Progenitor cell of endocrine pancreas (in vitro differentiated cells): Measurements from ENCODE around the gene IGLL1. TPM values are rescaled to one million over a fixed set of nuclear protein-coding genes. Genes with fewer than 3 reads are reported as not detected.
"Not testable (repeated sequence)": the region's sequence is repeated elsewhere in the genome, so short reads cannot be mapped to it uniquely, and the experiment has no call there.

ENCODE experiments used
- DNase-seq: peaks from one replicate; pipeline ENCODE4 v3.0.0; 2021; ENCODE audit warnings: low spot score; ENCODE audit not compliant: unreplicated experiment
- H3K27ac Mint-ChIP-seq: 2 replicates; pipeline ENCODE4 v1.8.0; 2021; ENCODE audit warnings: mild to moderate bottlenecking, moderate library complexity, mixed read lengths
- H3K27me3 Mint-ChIP-seq: 2 replicates; pipeline ENCODE4 v1.8.0; 2021; ENCODE audit warnings: mixed read lengths
- H3K36me3 Mint-ChIP-seq: 2 replicates; pipeline ENCODE4 v1.8.0; 2022; ENCODE audit warnings: mixed read lengths; ENCODE audit not compliant: insufficient read depth
- H3K4me1 Mint-ChIP-seq: 2 replicates; pipeline ENCODE4 v1.8.0; 2021; ENCODE audit warnings: low read depth, mixed read lengths
- H3K4me3 Mint-ChIP-seq: 2 replicates; pipeline ENCODE4 v1.8.0; 2021; ENCODE audit warnings: low read depth, mild to moderate bottlenecking, moderate library complexity, mixed read lengths
- H3K9me3 Mint-ChIP-seq: 2 replicates; pipeline ENCODE4 v1.8.0; 2021; ENCODE audit warnings: low read depth, mixed read lengths
- CTCF ChIP-seq: fragments of 200-600 bp; sonication (generic); IDR thresholded peaks from one replicate; pipeline ENCODE4 v1.5.0; 2021; ENCODE audit warnings: antibody characterized with exemption, mild to moderate bottlenecking; ENCODE audit not compliant: unreplicated experiment
- long read RNA-seq: library from polyadenylated mRNA; unstranded; transcript quantifications from one replicate; pipeline ENCODE4 v2.0.0, GENCODE V29; 2020
- total RNA-seq: library from RNA; stranded (reverse); gene quantifications from 2 replicates; pipeline ENCODE4 v1.2.1, GENCODE V29; 2021

Gene IGLL1
- not detected in 2 replicates for total RNA-seq
- long read RNA-seq, result 0 reads

- H3K9me3 Mint-ChIP-seq, result no peaks in the 10 kb centered on the region
- H3K36me3 Mint-ChIP-seq, result no peaks in the 10 kb centered on the region
- no peak within 1 kb of the TSS for H3K27ac Mint-ChIP-seq
- peaks cover 10% of the 10 kb centered on the region for H3K27me3 Mint-ChIP-seq
- H3K4me3 Mint-ChIP-seq, result no peak within 1 kb of the TSS
- no peak for TF ChIP-seq CTCF
- no peak for DNase-seq
- H3K4me1 Mint-ChIP-seq, result no peaks in the 10 kb centered on the region
Measured at GRCh38 chr22:23579870-23580575, at the start of gene IGLL1. IGLL1 (minus strand) TSS chr22:23580290; CDS start chr22:23580190, 100 bp downstream.

- not testable (repeated sequence) for H3K27me3 Mint-ChIP-seq, H3K9me3 Mint-ChIP-seq, H3K36me3 Mint-ChIP-seq, H3K27ac Mint-ChIP-seq, H3K4me3 Mint-ChIP-seq, DNase-seq
- H3K4me1 Mint-ChIP-seq, result peaks cover 33% of the 10 kb centered on the region
Measured at GRCh38 chr22:23628056-23628743, 48.1 kb upstream of the IGLL1 start.

GRCh38 chr22:23627401-23628055, 47.4 kb upstream of the IGLL1 start:
- TF ChIP-seq CTCF, result peak; percentile 26
- H3K27ac Mint-ChIP-seq, result peak overlapping the region; percentile 10
- H3K4me1 Mint-ChIP-seq, result peaks cover 37% of the 10 kb centered on the region
- H3K4me3 Mint-ChIP-seq, H3K27me3 Mint-ChIP-seq, H3K36me3 Mint-ChIP-seq, DNase-seq, H3K9me3 Mint-ChIP-seq: not testable (repeated sequence)

GRCh38 chr22:23626286-23626975, 46.3 kb upstream of the IGLL1 start:
- H3K27ac Mint-ChIP-seq, result peak overlapping the region; percentile 82
- H3K4me1 Mint-ChIP-seq, result peaks cover 42% of the 10 kb centered on the region
- H3K27me3 Mint-ChIP-seq, result no peaks in the 10 kb centered on the region
- no peak for DNase-seq
- no peak for TF ChIP-seq CTCF
- H3K36me3 Mint-ChIP-seq, result peaks cover 1% of the 10 kb centered on the region
- H3K9me3 Mint-ChIP-seq, result no peaks in the 10 kb centered on the region
- H3K4me3 Mint-ChIP-seq, result no peak overlapping the region

GRCh38 chr22:23622634-23623033, 42.5 kb upstream of the IGLL1 start:
- H3K36me3 Mint-ChIP-seq, result peaks cover 5% of the 10 kb centered on the region
- TF ChIP-seq CTCF, result no peak
- no peak for DNase-seq
- peaks cover 2% of the 10 kb centered on the region for H3K9me3 Mint-ChIP-seq
- H3K27ac Mint-ChIP-seq, result peak overlapping the region; percentile 93
- peak overlapping the region; percentile 16 for H3K4me3 Mint-ChIP-seq
- H3K4me1 Mint-ChIP-seq, result peaks cover 66% of the 10 kb centered on the region
- H3K27me3 Mint-ChIP-seq, result no peaks in the 10 kb centered on the region

- Mint-ChIP-seq H3K27ac (peak overlapping the region; percentile 94), H3K4me3 (peak overlapping the region; percentile 23), H3K4me1 (peaks cover 69% of the 10 kb centered on the region), H3K36me3 (peaks cover 10% of the 10 kb centered on the region)
- not testable (repeated sequence) for DNase-seq, H3K27me3 Mint-ChIP-seq, H3K9me3 Mint-ChIP-seq
Measured at GRCh38 chr22:23621916-23622315, 41.8 kb upstream of the IGLL1 start.
